Neural cell (in vitro differentiated cells): ENCODE measurements around the gene PRG3. TPM values are rescaled to one million over a fixed set of nuclear protein-coding genes. Genes with fewer than 3 reads are reported as not detected.
A peak's percentile ranks its signal among the peaks of the same experiment; 100 is the strongest.

Experiments
- H2AFZ ChIP-seq: fragments of 200-600, 300-800 bp; sonication (generic), shearing (Covaris generic); 2 replicates; pipeline ENCODE4 v1.6.0; 2014; ENCODE audit warnings: low read depth, mild to moderate bottlenecking, antibody characterized with exemption, low read length, moderate library complexity
- H3F3A ChIP-seq: fragments of 200-600 bp; shearing (Covaris generic); 2 replicates; pipeline ENCODE4 v1.6.1; 2016; ENCODE audit warnings: mild to moderate bottlenecking, moderate library complexity, mixed read lengths, antibody characterized with exemption, low read length; ENCODE audit not compliant: insufficient read depth, poor library complexity, severe bottlenecking
- H3K27ac ChIP-seq: fragments of 200-600, 300-800 bp; sonication (generic), shearing (Covaris generic); 2 replicates; pipeline ENCODE4 v1.5.1; 2014; ENCODE audit warnings: mild to moderate bottlenecking, low read length, moderate library complexity
- H3K27me3 ChIP-seq: fragments of 300-800, 200-600 bp; sonication (generic), shearing (Covaris generic); 2 replicates; pipeline ENCODE4 v1.6.0; 2014; ENCODE audit warnings: mild to moderate bottlenecking, low read depth, low read length, moderate library complexity; ENCODE audit not compliant: insufficient read depth
- H3K36me3 ChIP-seq: fragments of 300-800, 200-600 bp; sonication (generic), shearing (Covaris generic); 2 replicates; pipeline ENCODE4 v1.5.1; 2014; ENCODE audit warnings: mild to moderate bottlenecking, antibody characterized with exemption, low read length, moderate library complexity; ENCODE audit not compliant: insufficient read depth
- H3K4me2 ChIP-seq: fragments of 300-800, 200-600 bp; sonication (generic), shearing (Covaris generic); 2 replicates; pipeline ENCODE4 v1.6.0; 2014; ENCODE audit warnings: mild to moderate bottlenecking, low read length
- H3K4me3 ChIP-seq: fragments of 300-800, 200-600 bp; sonication (generic), shearing (Covaris generic); 2 replicates; pipeline ENCODE4 v1.5.1; 2014; ENCODE audit warnings: mild to moderate bottlenecking, low read length, moderate library complexity
- H3K79me2 ChIP-seq: fragments of 200-600 bp; shearing (Covaris generic); replicated peaks from 2 replicates; pipeline ENCODE4 v1.6.0; 2014; ENCODE audit warnings: mild to moderate bottlenecking, low read length, moderate library complexity; ENCODE audit not compliant: insufficient read depth
- H3K9ac ChIP-seq: fragments of 300-800, 200-600 bp; sonication (generic), shearing (Covaris generic); 2 replicates; pipeline ENCODE4 v1.6.1; 2016; ENCODE audit warnings: mild to moderate bottlenecking, low read length, mixed read lengths
- H3K9me2 ChIP-seq: fragments of 200-600 bp; shearing (Covaris generic); 2 replicates; pipeline ENCODE4 v1.6.1; 2016; ENCODE audit warnings: mild to moderate bottlenecking, low read length, mixed read lengths; ENCODE audit not compliant: insufficient read depth
- H3K9me3 ChIP-seq: fragments of 200-600, 300-800 bp; sonication (generic), shearing (Covaris generic); 2 replicates; pipeline ENCODE4 v1.6.1; 2016; ENCODE audit warnings: mild to moderate bottlenecking, mixed run types, low read length, moderate library complexity, mixed read lengths
- H4K20me1 ChIP-seq: fragments of 200-600 bp; shearing (Covaris generic); 2 replicates; pipeline ENCODE4 v1.6.1; 2016; ENCODE audit warnings: mild to moderate bottlenecking, mixed run types; ENCODE audit not compliant: insufficient read depth
- CTCF ChIP-seq: fragments of 450-650 bp; IDR thresholded peaks from 2 replicates; pipeline ENCODE4 v1.5.1; 2014; ENCODE audit warnings: antibody characterized with exemption, mild to moderate bottlenecking, moderate library complexity; ENCODE audit not compliant: poor library complexity, severe bottlenecking
- EP300 ChIP-seq: fragments of 450-650 bp; conservative IDR thresholded peaks from 2 replicates; pipeline ENCODE4 v1.6.1; 2014; ENCODE audit warnings: antibody characterized with exemption, mild to moderate bottlenecking, moderate library complexity; ENCODE audit not compliant: poor library complexity, severe bottlenecking
- EZH2 ChIP-seq: fragments of 200-600, 300-800 bp; shearing (Covaris generic), sonication (generic); IDR thresholded peaks from 2 replicates; pipeline ENCODE4 v1.6.1; 2014; ENCODE audit warnings: antibody characterized with exemption, low read length, borderline replicate concordance, mild to moderate bottlenecking; ENCODE audit not compliant: insufficient read depth, poor library complexity, severe bottlenecking
- MXI1 ChIP-seq: fragments of 450-650 bp; conservative IDR thresholded peaks from 2 replicates; pipeline ENCODE4 v1.6.1; 2014; ENCODE audit warnings: antibody characterized with exemption, mild to moderate bottlenecking; ENCODE audit not compliant: poor library complexity, severe bottlenecking
- POLR2AphosphoS5 ChIP-seq: IDR thresholded peaks from 2 replicates; pipeline ENCODE4 v1.6.1; 2012
- RAD21 ChIP-seq: fragments of 450-650 bp; conservative IDR thresholded peaks from 2 replicates; pipeline ENCODE4 v1.6.1; 2014; ENCODE audit warnings: antibody characterized with exemption, mild to moderate bottlenecking, moderate library complexity
- SMC3 ChIP-seq: fragments of 450-650 bp; conservative IDR thresholded peaks from 2 replicates; pipeline ENCODE4 v1.6.1; 2014; ENCODE audit warnings: antibody characterized with exemption, mild to moderate bottlenecking, moderate library complexity; ENCODE audit not compliant: poor library complexity
- TAF1 ChIP-seq: IDR thresholded peaks from 2 replicates; pipeline ENCODE4 v1.6.1; 2012; ENCODE audit warnings: low read depth
- polyA plus RNA-seq: library from polyadenylated mRNA; depleted of rRNA; stranded (reverse); fragments of >200 nt; gene quantifications from 2 replicates; pipeline ENCODE4 v1.2.3, GENCODE V29; 2014
- TF ChIP-seq, protein P1 (sequence below): IDR thresholded peaks from 2 replicates; pipeline ENCODE4 v1.6.1; 2012; ENCODE audit warnings: borderline replicate concordance

PRG3 gene
- polyA plus RNA-seq, 1 donor from 2014 or later: not detected

DNA sequence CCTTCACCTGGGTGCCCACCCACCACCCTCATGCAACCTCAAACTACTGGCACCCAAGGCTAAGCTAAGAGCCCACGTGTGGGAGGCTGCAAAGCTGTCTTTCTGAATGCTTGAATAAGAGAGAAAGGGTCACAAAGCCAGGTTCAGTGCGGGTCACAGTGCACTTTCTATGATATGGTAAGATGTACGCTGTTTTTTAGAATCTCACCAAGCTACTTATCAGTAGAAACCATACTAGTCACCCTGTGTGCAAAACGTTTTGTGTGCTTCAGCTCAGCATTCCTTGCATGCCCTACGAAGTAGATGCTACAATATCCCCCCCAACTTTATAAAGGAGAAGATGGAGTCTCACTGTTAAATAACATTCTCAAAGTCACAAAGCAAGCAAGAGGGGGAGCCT, 27.9 kb downstream of the PRG3 start:
- no peaks in the 10 kb centered on the region for H3K9me2 ChIP-seq
- H4K20me1 ChIP-seq: no peaks in the 10 kb centered on the region
- H3K9me3 ChIP-seq: no peaks in the 10 kb centered on the region
- no peaks in the 10 kb centered on the region for H3F3A ChIP-seq
- H3K4me3 ChIP-seq: no peak overlapping the region
- no peak overlapping the region for H3K9ac ChIP-seq
- TF ChIP-seq EZH2 (no peak), MXI1 (no peak), POLR2AphosphoS5 (no peak), EP300 (no peak), RAD21 (no peak), TAF1 (no peak), SMC3 (no peak), CTCF (no peak)
- TF ChIP-seq, protein P1, sequence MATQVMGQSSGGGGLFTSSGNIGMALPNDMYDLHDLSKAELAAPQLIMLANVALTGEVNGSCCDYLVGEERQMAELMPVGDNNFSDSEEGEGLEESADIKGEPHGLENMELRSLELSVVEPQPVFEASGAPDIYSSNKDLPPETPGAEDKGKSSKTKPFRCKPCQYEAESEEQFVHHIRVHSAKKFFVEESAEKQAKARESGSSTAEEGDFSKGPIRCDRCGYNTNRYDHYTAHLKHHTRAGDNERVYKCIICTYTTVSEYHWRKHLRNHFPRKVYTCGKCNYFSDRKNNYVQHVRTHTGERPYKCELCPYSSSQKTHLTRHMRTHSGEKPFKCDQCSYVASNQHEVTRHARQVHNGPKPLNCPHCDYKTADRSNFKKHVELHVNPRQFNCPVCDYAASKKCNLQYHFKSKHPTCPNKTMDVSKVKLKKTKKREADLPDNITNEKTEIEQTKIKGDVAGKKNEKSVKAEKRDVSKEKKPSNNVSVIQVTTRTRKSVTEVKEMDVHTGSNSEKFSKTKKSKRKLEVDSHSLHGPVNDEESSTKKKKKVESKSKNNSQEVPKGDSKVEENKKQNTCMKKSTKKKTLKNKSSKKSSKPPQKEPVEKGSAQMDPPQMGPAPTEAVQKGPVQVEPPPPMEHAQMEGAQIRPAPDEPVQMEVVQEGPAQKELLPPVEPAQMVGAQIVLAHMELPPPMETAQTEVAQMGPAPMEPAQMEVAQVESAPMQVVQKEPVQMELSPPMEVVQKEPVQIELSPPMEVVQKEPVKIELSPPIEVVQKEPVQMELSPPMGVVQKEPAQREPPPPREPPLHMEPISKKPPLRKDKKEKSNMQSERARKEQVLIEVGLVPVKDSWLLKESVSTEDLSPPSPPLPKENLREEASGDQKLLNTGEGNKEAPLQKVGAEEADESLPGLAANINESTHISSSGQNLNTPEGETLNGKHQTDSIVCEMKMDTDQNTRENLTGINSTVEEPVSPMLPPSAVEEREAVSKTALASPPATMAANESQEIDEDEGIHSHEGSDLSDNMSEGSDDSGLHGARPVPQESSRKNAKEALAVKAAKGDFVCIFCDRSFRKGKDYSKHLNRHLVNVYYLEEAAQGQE: no peak
- H3K36me3 ChIP-seq: no peaks in the 10 kb centered on the region
- no peaks in the 10 kb centered on the region for H3K79me2 ChIP-seq
- H3K27ac ChIP-seq: no peak overlapping the region
- no peak overlapping the region for H3K4me2 ChIP-seq
- H2AFZ ChIP-seq: no peak overlapping the region
- no peaks in the 10 kb centered on the region for H3K27me3 ChIP-seq

DNA sequence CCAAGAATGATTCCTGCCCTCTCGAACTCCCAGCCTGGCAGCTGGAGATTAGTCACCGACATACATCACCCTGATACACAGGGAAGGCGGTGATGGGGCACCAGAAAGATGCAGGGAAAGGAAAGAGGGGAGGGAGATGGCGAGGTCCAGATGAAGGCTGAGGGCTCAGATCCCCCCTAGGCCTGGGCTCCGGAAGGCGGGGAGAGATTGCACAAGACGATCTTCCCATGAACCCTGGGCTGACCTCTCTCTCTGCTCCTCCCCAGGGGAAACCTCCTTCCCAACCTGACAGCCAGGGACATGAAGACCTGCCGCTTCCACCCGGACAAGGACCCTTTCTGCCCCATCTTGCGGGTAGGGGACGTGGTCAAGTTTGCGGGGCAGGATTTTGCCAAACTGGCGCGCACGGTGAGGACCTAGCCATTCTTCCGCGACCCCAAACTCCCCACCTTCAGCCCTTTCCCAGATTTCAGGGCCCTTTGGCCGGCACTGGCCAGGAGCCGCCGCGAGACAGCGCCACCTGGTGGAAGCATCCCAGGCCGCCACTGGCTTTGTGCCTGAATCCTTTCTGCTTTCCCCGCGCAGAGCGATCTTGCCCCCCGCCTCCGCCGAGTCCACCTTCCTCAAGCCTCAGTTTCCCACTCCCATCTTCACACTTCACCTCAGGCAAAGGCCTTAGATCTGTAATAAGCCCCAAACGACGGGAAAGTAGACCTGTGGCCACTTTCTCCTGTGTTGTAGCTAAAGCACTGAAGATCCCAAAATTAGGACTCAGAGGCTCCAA, 31.3 kb downstream of the PRG3 start:
- no peak overlapping the region for H3K9ac ChIP-seq
- no peak overlapping the region for H2AFZ ChIP-seq
- H3K27ac ChIP-seq: no peak overlapping the region
- no peaks in the 10 kb centered on the region for H3K9me2 ChIP-seq
- no peaks in the 10 kb centered on the region for H3F3A ChIP-seq
- TF ChIP-seq CTCF (peak; percentile 56), SMC3 (no peak)
- H3K36me3 ChIP-seq: no peaks in the 10 kb centered on the region
- no peak overlapping the region for H3K4me3 ChIP-seq
- no peak overlapping the region for H3K4me2 ChIP-seq
- no peaks in the 10 kb centered on the region for H3K9me3 ChIP-seq
- no peaks in the 10 kb centered on the region for H4K20me1 ChIP-seq
- no peaks in the 10 kb centered on the region for H3K27me3 ChIP-seq
- H3K79me2 ChIP-seq: no peaks in the 10 kb centered on the region
